Stimulated activated CD8-positive, alpha-beta memory T cell treated with anti-CD3 and anti-CD28 coated beads, Interleukin-15, amount 100 ng/mL, for 4 hours (primary cell): ENCODE data around the gene DMTF1.
"Not testable (repeated sequence)": the region's sequence is repeated elsewhere in the genome, so short reads cannot be mapped to it uniquely, and the experiment has no call there.

ENCODE experiments used
- DNase-seq, 2 donors: peaks; one replicate each; pipeline ENCODE4 v3.0.0-alpha.2; 2020; ENCODE audit warnings: low read depth in 2 of 2

DMTF1 gene

GRCh38 chr7:87199241-87199640 lies 47.0 kb downstream of the DMTF1 start:
- no peak for DNase-seq

- no peak for DNase-seq
These were observed 47.6 kb downstream of the DMTF1 start for GRCh38 chr7:87199700-87200450.

DNA sequence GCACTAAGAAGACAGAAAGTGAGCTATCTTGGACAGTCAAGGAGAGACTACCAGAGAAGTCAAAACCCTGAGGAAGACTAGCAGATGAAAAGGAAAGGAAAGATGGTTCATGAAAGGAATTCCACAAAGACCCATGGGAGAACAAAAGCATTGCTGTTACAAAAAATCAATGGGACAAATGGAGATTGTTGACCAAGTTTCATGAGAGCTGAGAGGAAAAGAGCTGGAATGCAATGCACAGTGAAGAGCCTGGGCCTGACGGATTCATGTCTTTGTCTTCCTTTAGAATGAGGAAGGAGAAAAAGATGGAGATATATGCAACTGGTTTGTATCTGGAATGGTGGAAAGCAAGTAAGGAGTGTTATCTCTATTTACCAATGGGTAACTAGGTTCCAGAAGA lies 50.0 kb downstream of the DMTF1 start:
- DNase-seq = no peak

DNA sequence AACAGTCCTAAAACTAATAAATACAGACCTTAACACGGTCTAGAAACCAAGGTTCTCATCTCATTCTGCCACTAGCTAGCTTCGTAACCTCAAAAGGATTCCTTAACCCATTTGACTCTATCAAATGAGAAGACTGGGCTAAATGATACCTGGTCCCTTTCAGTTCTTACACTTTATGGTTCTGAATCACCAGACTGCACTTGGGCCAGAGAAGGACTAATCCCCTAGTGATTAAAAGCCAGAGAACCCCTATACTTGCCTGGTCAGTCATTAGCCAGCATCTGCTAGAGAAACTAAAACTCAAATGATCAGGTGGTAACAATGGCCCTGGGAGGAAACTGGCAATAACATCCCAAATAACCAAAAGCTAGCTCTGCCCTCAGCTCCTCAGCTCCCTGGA lies 50.5 kb downstream of the DMTF1 start:
- no peak for DNase-seq

DNA sequence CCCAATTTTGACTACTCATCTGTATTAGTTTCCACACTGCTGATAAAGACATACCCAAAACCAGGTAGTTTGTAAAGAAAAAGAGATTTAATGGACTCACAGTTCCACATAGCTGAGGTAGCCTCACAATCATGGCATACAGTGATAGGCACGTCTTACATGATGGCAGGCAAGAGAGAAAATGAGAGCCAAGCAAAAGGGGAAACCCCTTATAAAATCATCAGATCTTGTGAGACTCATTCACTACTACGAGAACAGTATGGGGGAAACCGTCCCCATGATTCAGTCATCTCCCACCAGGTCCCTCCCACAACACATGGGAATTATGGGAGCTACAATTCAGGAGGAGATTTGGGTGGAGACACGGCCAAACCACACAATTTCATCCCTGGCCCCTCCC lies 51.7 kb downstream of the DMTF1 start:
- DNase-seq = not testable (repeated sequence)

GRCh38 chr7:87204933-87205332 lies 52.7 kb downstream of the DMTF1 start:
- no peak for DNase-seq

DNA sequence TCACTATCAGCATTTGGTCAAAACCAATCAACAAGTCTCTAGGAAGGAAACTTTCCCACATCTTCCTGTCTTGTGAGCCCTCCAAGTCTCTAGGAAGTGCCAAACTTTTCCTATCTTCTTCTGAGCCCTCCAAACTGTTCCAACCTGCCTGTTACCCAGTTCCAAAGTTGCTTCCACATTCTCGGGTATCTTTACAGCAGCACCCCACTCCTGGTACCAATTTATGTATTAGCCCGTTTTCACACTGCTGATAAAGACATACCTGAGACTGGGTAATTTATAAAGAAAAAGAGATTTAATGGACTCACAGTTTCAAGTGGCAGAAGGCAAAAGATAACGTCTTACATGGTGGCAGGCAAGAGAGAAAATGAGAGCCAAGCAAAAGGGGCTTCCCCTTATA lies 53.4 kb downstream of the DMTF1 start:
- not testable (repeated sequence) for DNase-seq

DNA sequence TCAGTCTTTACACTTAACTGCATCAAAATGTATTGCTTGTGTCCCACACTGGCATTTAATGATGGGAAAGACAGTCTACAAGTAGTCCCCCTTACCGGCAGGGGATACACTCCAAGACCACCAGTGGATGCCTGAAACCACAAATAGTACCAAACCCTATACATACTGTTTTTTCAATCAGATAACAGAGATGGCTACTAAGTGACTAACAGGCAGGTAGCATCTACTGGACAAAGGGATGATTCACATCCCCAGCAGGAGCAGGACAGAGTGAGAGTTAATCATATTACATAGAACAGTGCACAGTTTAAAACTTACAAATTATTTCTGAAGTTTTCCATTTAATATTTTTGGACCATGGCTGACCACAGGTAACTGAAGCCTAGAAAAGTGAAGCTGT lies 54.1 kb downstream of the DMTF1 start:
- no peak for DNase-seq

- DNase-seq = no peak
These were observed 57.2 kb downstream of the DMTF1 start for GRCh38 chr7:87209295-87209924.

- no peak for DNase-seq
These were observed 58.3 kb downstream of the DMTF1 start for GRCh38 chr7:87210506-87210905.

- DNase-seq = no peak
These were observed 60.2 kb downstream of the DMTF1 start for GRCh38 chr7:87212498-87212897.

DNA sequence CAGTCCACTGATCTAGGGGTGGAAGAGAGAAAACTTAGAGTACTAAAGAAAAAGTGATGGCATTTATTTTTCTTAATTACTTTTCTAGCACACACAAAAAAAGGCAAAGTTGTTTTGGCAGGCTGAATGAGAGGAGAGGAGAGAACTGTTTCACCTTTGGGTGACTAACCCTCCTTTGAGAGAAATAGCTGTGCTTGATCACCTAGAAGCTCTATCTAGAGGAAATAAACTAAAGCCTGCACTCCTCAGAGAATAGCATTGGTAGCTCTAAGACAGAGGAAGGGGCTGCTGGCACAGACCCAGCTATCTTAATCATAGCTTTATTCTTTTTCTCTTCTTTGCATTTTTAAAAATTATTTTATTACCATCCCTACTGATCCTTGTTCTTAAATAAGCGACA lies 61.0 kb downstream of the DMTF1 start:
- DNase-seq = no peak

DNA sequence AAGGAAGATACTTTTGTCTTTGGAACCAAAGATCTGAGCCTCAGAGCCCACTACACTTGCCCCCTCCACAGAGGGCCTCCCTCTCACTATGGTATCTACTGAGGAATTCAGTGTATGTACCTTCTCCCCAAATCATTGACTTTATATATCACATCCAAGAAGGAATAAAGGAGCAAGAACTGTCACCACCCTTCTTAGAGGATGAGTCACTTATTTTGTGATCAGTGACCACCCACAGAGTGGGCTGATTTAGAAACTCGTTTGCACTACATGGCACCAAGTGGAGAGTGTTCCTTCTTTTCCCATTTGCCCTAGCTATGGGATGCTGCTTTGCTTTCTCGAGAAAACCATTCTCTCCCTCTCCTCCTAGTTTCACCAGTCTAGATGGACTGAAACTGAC lies 61.6 kb downstream of the DMTF1 start:
- no peak for DNase-seq

GRCh38 chr7:87215046-87215445 lies 62.8 kb downstream of the DMTF1 start:
- no peak for DNase-seq

DNA sequence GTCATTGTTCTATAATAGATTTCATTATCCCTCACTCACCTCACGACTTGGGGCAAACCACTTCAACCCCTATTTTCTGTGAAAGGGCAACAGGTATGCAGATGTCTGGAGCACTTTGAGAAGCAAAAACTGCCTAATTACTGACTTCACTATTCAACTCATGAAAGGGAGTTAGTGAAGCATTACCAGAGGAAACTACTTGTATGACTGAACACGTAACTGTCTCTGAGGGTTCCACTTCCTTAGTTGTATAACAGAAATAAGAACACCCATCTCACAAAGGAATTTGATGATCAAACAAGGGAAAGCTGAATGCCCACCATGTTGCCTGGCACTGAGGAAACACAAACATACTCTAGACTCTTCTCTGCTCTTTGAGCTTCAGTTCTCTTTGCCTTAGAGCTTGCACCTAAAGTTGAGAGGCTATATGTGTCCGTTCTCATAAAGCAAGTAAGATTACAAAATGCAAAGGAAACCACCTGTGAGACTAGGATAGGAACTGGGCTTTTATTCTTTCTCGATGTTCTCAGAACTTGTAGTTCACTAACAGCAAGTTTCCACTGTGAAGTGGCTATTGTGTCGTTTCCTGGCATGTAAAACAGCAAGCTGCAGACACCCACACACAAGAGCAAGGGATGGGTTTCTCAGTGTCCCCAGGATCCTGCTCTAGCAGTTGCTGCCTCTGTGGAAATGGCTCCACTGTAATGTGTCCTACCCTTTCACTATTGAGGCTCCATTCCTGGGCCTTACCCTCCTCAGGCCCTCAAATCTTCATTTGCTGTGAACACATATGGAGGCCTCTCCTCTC lies 64.7 kb downstream of the DMTF1 start:
- DNase-seq = peak in 1 of 2 donors; percentile 22

DNA sequence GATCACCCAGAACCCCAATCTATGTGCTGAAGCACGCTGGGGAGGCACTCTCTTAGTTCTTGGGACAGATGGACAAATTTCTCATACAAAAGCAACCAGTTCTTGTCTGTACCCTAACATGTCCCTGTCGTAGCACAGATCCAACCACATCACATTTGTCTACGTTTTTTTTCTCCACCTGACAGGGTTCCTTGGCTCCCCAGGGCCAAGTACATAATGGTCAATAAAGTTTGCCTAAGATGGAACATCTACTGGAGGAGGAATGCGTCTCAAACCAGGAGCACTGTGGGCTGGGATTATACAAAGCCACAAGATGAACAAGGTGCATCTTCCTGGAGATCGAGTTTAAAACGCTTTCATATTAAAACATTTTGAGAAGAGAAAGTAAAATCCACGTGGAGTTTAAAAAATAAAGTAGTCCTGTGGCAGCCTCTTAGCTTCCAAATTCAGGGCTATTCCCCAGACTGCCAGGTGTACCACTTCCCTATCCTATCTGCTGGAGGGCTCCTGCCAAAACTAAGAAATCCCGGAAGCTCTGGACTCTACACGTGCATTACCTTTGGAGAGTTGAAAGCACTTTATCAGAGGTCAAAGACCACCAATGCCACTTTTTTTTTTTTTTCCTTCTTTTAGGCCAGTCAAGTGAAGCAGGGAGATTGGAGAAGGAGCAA lies 65.9 kb downstream of the DMTF1 start:
- DNase-seq = no peak

DNA sequence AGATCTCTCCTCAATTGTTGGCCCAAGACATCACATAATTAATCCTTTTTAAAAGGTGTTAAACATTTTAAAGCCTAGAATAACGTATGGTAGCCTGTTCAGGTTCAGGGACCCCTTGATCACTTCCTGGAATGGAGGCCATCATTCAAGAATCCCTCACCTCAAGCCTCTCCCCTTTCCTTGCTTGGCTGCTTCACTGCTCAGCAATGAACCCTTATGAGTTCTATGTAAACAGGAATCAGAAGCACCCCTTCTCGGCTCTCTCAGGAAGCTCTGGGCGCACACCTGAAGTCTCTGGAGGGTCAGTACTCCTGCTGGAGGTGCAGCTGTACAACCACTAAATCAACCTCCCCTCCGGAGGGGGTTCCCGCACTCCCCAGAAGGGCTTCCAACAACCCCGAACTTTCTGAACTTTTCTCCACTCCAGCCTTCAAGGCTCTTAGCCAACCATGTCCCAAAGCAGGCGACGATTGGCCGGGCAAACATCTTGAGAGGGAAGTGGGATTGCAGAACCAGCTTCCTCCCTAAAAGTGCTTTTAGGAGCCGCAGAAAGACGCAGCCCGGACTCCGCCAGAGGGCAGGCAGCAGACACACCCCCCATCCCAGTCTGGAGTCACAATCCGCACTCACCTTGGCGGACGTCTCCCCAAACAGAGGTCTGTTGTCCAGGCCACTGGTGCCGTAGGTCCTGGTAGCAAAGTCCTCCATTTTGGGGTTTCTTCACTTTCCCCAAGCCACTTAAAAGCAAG lies 66.7 kb downstream of the DMTF1 start:
- DNase-seq = peak in 1 of 2 donors; percentile 12

- peak; percentile 79 for DNase-seq
These were observed 67.3 kb downstream of the DMTF1 start, which contains the start of gene TMEM243 for GRCh38 chr7:87219545-87220025. TSS of gene TMEM243 (minus strand) at chr7:87219732. CDS start at chr7:87219503, 229 bp downstream.

DNA sequence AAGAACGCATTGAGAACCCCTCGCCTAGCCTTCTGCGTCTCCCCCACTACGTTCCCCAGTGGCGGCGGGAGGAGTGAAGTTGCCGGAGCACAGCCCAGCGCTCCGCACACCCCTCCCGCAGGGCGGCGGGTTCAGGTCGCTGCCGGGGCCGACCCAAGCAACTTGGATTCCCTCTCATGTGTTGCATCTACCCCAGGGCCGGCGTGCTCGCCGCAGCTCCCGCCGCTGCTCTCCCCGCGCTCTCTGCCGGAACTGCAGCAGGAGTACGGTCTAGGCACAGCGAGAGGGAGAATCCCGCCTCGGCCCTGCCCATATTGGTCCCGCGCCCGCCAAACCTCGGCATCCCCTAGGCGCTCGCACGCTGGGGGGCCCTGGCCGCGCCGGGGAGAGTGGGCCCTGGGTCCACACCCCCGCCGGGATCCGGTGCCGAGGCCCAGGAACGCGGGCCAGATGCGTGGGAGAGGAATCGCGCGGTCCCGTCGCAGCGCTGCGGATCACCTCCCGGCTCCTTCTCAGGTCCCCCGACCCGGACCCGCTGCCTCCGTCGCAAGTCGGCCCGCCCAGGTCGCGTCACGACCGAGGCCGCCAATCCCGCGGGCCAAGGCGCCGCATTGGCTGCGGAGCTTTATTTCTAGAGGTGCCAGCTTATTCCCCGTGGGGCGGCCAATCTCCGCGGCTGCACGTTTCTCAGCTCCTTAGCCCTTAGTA lies 67.9 kb downstream of the DMTF1 start:
- peak; percentile 64 to 66 for DNase-seq

DNA sequence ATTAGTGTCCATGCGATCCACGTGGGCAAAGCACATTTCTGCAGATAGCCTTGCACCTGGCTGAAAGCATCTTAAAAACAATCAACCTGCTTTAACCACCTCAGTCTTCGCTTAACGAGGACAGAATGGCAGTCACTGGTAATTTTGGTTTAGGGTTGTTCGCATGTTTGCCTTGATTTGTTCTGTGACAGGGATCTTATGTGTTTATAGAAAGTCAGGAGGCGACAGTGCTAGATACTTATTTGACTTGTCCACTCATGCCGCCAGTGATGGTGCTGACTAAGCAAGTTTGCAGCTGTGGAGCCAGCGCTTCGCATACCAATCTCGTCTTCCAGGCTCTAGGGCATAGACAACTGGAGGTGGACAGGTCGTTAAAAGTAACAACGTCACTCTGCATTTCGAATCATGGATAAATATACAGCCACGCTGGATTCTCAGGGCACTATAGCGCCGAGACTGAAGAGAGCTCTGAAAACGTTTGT lies 68.5 kb downstream of the DMTF1 start:
- no peak for DNase-seq
